ENCODE results near the gene MAGIX.

MAGIX gene

GRCh38 chrX:49184294-49185281 is 22.0 kb downstream of the MAGIX start:
- DNase-seq = peak; percentile 29

GRCh38 chrX:49186125-49187027 is 23.8 kb downstream of the MAGIX start, which contains the start of gene PRICKLE3:
PRICKLE3 (minus strand) TSS chrX:49186373; CDS start chrX:49186297, 76 bp downstream.
- peak; percentile 75 for DNase-seq

DNA sequence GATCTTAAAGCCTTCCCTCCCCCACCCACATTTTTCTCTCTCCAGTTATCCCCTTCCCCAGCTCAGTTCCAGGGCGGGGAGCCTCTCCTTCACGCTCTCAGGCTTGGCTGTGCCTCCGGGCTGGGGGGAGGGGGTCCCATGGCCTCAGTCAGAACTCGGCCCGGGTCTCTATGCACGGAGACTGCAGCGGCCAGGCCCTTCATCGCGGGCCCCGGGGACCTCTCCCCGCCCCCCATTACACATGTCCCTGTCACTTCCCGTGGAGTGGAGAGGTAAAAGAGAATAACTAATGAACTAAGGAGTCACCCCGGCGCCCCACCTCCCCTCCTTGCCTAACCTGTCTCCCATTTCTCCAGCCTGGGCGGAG is 24.5 kb downstream of the MAGIX start:
- DNase-seq = no peak

- no peak for DNase-seq
These were observed 25.0 kb downstream of the MAGIX start for GRCh38 chrX:49187526-49187925.

DNA sequence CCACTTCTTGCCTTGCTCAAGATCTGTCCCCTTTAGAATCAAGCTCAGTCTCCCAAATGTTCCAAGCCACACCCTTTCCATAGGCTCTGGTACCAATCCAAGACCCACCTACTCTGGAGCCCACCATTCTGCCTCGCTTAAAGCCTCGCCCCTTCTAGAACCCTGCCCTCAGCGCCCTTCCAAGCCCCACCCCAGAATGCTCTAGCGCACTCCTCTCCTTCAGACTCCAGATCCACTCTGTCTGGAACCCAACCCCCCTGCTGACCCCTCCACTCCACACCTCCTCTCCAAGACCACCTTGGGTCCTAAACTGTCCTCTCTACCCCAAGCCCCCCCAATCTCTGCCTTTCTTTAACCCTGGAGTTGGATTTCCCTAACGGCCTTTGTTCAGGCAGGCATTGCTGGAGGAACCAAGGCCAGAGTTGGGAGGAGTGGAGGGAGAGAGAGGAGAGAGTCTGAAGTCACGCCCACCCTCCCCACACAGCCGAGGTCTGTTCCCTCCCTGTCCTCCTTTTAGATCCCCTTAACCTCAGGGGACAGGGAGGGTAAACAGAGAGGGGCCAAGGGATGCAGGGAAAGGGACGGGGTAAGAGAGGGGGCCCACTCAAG is 26.0 kb downstream of the MAGIX start:
- DNase-seq = no peak

DNA sequence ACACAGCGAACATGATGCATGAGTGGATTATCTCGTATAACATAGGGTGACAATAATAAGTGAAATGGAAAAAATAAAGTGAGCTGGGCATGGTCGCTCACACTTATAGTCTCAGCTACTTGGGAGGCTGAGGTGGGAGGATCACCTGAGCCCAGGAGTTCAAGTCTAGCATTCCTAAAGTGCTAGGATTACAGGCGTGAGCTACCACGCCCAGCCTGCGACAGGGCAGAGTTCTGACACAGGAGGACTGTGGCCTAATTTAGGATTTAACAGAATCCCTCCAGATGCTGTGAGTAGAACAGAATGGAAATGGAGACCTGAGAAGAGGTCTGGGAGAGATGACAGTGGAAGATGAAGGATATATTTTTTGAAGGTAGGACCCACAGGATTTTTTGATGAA is 27.0 kb downstream of the MAGIX start:
- DNase-seq = no peak

DNA sequence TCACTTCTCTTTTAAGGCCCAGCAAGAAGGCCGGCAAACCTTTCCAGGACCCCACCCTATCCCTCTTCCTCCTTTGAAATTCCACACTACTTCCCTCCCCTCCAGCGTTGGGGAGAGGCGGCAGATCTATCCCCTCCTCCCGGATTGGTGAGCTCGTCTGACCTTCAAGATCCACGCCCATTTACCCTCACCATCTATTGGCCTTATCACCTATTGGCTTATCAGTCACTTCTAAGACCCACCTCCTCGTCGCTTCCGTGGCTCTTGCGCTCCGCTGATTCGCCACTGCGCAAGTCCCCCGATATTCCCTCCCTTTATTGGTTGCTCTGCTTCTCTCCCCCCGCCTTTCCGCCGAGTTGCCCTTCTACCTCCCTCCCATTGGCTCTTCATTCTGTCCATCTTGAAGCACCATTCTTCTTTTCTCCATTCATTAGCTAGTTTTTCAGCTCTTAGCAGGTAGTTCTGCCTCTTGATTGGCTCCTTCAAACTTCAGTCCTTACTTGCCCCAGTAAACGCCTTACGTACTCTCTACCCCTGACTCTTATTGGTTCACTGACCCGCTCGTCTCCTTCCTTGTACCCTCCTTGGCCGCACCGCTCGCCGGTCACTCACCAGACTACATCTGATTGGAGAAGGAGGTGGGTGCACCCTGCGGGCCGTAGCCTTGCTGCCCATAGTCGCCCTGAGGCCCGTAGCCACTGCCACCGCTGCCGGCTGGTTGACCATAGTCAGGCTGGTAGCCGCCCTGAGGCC is 28.4 kb downstream of the MAGIX start:
- DNase-seq = peak; percentile 74

GRCh38 chrX:49191574-49192011 is 29.0 kb downstream of the MAGIX start:
- DNase-seq = peak; percentile 31

DNA sequence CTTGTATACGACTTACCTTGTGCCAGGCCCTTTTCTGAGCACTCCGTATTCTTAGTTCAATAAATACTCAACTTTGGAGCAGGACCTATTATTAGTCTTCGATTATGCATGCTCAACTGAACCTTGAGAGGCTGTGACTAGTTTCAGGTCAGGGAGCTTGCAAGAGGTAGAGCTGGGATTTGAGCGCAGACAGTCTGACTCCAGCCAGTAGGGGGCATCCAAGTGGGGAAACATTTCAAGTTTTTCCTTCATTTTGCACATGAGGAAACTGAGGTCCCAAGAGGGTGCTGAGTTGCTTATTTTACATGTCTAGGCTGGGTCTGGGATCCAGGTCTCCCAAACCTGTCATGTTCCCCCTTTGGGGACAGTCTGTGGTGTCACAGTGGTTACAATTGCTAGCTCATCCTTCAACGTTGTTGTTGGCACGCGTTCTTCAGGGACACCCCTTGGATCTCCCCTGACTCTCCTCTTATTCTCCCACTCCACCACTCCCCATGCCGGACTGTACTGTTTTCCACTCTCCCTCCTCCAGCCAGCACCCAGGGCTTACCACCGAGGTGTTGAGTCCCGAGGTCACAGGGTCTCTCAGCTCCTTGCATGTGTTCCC is 30.3 kb downstream of the MAGIX start:
- no peak for DNase-seq

DNA sequence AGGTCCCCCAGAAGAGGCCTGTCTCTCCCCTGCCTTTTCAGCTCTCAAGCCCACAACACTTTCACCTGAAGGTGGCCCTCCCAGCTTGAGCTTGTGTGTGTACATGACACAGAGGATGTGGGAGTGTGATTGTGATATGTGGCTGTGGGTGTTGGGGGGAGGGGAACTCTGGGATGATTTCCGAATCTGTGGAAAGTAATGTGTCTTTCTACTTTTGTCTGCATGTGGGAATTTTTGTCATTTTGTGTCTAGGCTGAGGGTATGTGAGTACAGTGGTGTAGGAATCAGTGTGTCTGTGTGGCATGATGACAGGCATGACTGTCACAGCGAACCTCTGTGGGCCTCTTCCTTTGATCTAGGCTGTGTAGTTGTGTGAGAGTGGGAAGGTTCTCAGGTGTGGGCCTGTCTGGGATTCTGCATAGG is 31.0 kb downstream of the MAGIX start:
- no peak for DNase-seq

DNA sequence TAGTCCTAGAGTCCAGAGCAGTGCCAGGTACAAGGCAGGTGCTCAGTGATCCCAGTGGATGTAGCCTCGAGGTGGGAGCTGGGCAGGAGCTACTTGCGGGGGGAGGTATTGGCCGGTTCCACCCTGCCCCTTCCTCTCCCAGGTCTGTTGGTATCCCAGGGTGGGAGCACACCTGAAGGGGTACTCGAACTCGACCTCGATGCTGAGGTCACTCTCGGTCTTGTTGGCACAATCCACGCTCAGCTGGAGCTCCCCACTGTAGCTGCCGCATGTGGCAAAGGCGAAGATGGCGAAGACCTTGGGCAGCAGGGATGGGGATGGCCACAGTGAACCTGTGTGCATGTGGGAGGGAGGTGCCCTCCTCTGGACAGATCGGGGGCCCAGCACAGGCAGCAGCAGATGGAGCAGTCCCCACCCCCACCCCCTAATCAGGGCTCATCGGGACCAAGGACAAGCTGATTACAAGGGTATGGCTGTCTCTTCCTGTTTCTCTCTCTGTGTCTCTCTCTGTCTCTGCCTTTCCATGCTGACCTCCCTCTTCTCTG is 35.1 kb downstream of the MAGIX start:
- DNase-seq = no peak

- no peak for DNase-seq
These were observed 36.2 kb downstream of the MAGIX start for GRCh38 chrX:49198540-49199314.

DNA sequence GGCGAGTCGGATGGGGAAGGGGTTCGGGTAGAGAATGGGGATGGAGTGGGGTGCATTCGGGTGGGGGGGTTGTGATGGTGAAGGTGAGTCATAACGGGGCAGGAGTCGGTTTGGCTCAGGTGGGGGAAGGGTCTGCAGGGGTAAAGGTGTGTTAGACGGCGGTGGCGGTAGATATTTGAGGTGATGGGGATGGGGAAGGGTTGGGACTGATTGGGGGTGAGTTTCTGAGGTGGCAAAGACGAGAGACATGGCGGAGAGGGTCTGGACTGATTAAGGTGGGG is 36.7 kb downstream of the MAGIX start:
- no peak for DNase-seq

GRCh38 chrX:49199906-49200771 is 37.6 kb downstream of the MAGIX start, which contains the start of gene SYP:
SYP (minus strand) TSS chrX:49200193; CDS start chrX:49200186, 7 bp downstream.
- peak; percentile 87 for DNase-seq

DNA sequence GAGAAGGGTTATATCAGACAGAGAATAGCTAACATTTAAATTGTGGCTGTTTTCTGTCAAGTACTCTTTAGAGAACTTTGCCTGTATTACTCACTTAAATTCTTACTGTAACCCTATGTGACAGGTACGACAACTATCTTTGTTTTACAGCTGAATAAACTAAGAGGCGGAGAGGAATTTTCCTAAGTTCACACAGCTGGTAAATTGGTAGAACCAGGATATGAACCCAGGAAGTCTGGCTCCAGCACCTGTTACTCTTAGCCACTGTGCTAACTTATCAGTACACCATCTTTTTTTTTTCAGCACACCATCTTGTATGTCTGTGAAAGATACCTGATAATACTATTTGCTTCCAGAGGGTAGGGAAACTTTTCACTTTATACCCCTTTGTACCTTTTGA is 39.5 kb downstream of the MAGIX start:
- DNase-seq = no peak

GRCh38 chrX:49203536-49203935 is 41.0 kb downstream of the MAGIX start:
- no peak for DNase-seq

GRCh38 chrX:49204017-49204416 is 41.5 kb downstream of the MAGIX start:
- DNase-seq = no peak

DNA sequence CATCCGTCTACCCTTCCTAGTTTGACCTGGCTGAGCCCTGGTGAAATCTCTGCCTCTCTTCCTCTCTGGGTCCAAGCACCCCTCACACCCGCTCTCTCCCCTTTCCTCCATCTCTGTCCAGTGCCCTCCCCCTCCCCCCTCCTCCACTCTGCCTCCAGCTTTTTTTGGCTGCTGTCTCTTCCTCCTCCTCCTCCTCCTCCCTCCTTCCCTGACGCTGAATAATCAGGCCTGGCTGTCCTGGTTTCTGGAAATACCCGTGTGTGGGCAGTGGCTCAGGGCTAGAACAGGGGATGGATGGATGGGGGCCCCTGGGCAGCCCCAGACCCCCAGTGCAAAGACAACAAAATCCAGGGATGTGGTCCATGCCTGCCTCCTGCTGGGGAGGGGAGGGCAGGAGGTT is 42.2 kb downstream of the MAGIX start:
- DNase-seq = no peak

DNA sequence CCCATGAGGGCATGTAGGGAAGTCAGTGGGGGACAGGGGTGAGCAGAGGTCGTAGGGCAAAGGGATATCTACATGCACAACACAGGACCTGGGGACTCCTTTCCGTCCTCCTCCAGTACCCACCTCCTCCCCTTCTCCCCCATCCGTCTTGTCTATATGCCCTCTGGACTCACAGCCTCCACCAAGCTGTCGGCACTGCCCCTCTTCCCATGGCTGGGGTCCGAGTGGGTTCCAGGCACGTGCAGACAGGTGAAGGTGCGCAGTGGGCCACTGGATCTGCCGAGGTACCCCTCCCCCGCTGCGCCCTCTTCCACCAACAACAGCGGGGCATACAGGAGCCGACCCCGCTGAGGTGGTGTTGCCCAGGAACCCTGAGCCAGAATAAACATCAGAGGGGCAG is 42.9 kb downstream of the MAGIX start:
- no peak for DNase-seq

GRCh38 chrX:49206543-49206942 is 44.0 kb downstream of the MAGIX start:
- DNase-seq = no peak

Data from stimulated activated CD4-positive, alpha-beta T cell treated with anti-CD3 and anti-CD28 coated beads, Interleukin-4, amount 100 ng/mL, for 1 hour (primary cell).